IMR-90 (cell line): ENCODE results near the gene CDH23.

Experiments used
- BHLHE40 ChIP-seq: fragments of 150-350 bp; IDR thresholded peaks from 2 replicates; pipeline ENCODE4 v1.6.1; 2016; ENCODE audit warnings: mild to moderate bottlenecking, low read depth, low read length
- RAD21 ChIP-seq: IDR thresholded peaks from 2 replicates; pipeline ENCODE4 v1.6.1; 2012; ENCODE audit warnings: low read length, improper control_type of control experiment
- TF ChIP-seq, protein P1 (sequence below): conservative IDR thresholded peaks from 2 replicates; pipeline ENCODE4 v1.5.1; 2012; ENCODE audit warnings: mild to moderate bottlenecking, low read depth, low read length, improper control_type of control experiment

DNA sequence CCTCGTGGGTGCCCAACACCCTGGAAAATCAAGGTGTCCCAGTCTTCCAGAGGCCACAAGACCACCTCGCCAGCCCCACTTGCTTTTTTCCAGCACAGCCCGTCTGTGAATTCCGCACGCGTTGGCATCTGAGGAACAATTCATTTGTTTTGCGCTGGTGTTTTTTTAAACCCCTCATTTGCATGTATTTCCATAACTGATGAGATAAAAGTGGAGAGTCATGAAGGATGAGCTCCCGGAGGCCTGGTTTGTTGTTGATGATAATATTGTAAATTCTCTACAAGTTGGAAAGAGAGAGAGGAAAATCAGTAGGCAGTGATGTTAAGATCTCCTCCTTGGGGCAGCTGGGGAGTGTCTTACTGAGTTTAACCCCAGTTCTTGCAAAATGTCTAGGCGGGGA lies 43.1 kb upstream of the CDH23 start:
- TF ChIP-seq, protein P1, sequence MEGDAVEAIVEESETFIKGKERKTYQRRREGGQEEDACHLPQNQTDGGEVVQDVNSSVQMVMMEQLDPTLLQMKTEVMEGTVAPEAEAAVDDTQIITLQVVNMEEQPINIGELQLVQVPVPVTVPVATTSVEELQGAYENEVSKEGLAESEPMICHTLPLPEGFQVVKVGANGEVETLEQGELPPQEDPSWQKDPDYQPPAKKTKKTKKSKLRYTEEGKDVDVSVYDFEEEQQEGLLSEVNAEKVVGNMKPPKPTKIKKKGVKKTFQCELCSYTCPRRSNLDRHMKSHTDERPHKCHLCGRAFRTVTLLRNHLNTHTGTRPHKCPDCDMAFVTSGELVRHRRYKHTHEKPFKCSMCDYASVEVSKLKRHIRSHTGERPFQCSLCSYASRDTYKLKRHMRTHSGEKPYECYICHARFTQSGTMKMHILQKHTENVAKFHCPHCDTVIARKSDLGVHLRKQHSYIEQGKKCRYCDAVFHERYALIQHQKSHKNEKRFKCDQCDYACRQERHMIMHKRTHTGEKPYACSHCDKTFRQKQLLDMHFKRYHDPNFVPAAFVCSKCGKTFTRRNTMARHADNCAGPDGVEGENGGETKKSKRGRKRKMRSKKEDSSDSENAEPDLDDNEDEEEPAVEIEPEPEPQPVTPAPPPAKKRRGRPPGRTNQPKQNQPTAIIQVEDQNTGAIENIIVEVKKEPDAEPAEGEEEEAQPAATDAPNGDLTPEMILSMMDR: no peak
- no peak for TF ChIP-seq RAD21
- TF ChIP-seq BHLHE40: no peak
